Keratinocyte (primary cell): Measurements from ENCODE around the gene TMBIM1.

ENCODE experiments used
- CTCF ChIP-seq, 3 experiments: IDR thresholded peaks in 1 of 3; conservative IDR thresholded peaks in 1 of 3; optimal IDR thresholded peaks in 1 of 3; 2 replicates in 2 of 3; 3 replicates in 1 of 3; pipeline versions ENCODE3 to v1.5.1; 2011; ENCODE audit warnings: low read length in 3 of 3, mild to moderate bottlenecking in 3 of 3, moderate library complexity in 2 of 3, control low read depth in 1 of 3, inconsistent platforms in 1 of 3; ENCODE audit not compliant: insufficient read depth in 2 of 3; ENCODE audit errors: extremely low read depth in 1 of 3
- EZH2 ChIP-seq: IDR thresholded peaks from one replicate; pipeline ENCODE4 v1.6.1; 2012; ENCODE audit warnings: inconsistent platforms, mild to moderate bottlenecking, low read length, moderate library complexity

GRCh38 chr2:218286570-218287459, 5.5 kb downstream of the TMBIM1 start:
- TF ChIP-seq CTCF (optimal IDR thresholded peaks at IDR 0.05 in 1 of 3, IDR thresholded peaks at IDR 0.05 in 1 of 3, conservative IDR thresholded peaks at IDR 0.05 in 1 of 3; ENCODE audit: extremely low read depth in 1 of 3, insufficient read depth in 2 of 3, low read length in 3 of 3) (no peak), EZH2 (no peak)
